ENCODE results near the gene ADRA2A.

- TF ChIP-seq ZNF532 (CRISPR knock-in tag; IDR thresholded peaks at IDR 0.05; ENCODE audit: borderline replicate concordance) (no peak), EMX1 (CRISPR knock-in tag; IDR thresholded peaks at IDR 0.05) (no peak), TCF7 (CRISPR knock-in tag; IDR thresholded peaks at IDR 0.05; ENCODE audit: low read depth) (no peak), CTCF (IDR thresholded peaks at IDR 0.05) (no peak), CREB1 (CRISPR knock-in tag; IDR thresholded peaks at IDR 0.05) (no peak), FOXP4 (CRISPR knock-in tag; IDR thresholded peaks at IDR 0.05) (no peak), JUN (CRISPR knock-in tag; IDR thresholded peaks at IDR 0.05) (no peak), NR2C2 (CRISPR knock-in tag; IDR thresholded peaks at IDR 0.05) (no peak)
These were observed 12.5 kb downstream of the ADRA2A start for GRCh38 chr10:111089293-111089692.
